Measurements from ENCODE around the gene POLD4. TPM values are rescaled to one million over a fixed set of nuclear protein-coding genes. Genes with fewer than 3 reads are reported as not detected.
A peak's percentile ranks its signal among the peaks of the same experiment; 100 is the strongest.

Gene POLD4
- total and polyA plus RNA-seq, 2 experiments from 2014 or later = 109 to 121 TPM

DNA sequence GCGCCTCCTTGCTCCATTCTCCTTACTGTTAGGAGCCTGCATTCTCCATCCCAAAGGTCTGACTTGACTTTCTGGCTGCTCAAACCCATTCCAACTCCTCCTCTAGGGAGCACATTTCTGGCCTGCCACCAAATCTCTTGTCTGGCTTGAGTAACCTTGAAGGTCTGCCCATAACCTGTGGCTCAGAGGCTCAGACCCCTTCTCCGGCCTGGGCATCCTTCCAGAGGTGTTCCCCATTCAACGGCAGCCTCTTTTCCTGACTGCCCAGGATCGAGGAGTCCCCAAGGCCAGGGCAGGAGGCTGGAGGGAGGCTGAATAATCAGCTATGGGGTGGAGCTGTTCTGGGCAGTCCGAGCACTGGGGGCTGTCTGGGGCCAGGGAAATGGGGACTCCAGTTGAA lies 40.6 kb upstream of the POLD4 start:
- peaks cover 24% of the 10 kb centered on the region for H3K79me2 ChIP-seq (ENCODE audit: insufficient read depth)
- no peaks in the 10 kb centered on the region for H4K20me1 ChIP-seq (ENCODE audit: insufficient read depth)
- no peak overlapping the region for H2AFZ ChIP-seq
- H3K27ac ChIP-seq = no peak overlapping the region
- H3K4me2 ChIP-seq (ENCODE audit: unreplicated experiment) = no peak overlapping the region
- H3K9me2 ChIP-seq (ENCODE audit: insufficient read depth) = no peaks in the 10 kb centered on the region
- H3K9ac ChIP-seq = no peak overlapping the region
- peaks cover 7% of the 10 kb centered on the region; the same call in 1 of the 2 replicates for H3K36me3 ChIP-seq (ENCODE audit: low read depth)
- H3K4me1 ChIP-seq (ENCODE audit: insufficient read depth) = peaks cover 4% of the 10 kb centered on the region; the same call in 1 of the 2 replicates
- WGBS, 2 experiments (ENCODE audit: low coverage in 1 of 2, low lambda C conversion rate in 2 of 2, missing lambda C conversion rate in 2 of 2) = 83 to 89% methylated on average over 5 of the region's 5 CpGs
- H3F3A ChIP-seq (ENCODE audit: insufficient read depth) = no peaks in the 10 kb centered on the region
- TF ChIP-seq EZH2phosphoT487 (IDR thresholded peaks at IDR 0.05; ENCODE audit: insufficient read depth, low read depth) = no peak
- TF ChIP-seq EZH2 (IDR thresholded peaks at IDR 0.05; ENCODE audit: insufficient read depth, poor library complexity, severe bottlenecking) = no peak
- no peaks in the 10 kb centered on the region for H3K9me3 ChIP-seq (ENCODE audit: low read depth)
- no peaks in the 10 kb centered on the region for H3K27me3 ChIP-seq (replicated peaks; ENCODE audit: insufficient read depth)
- in situ Hi-C loops (cut with MboI) = no loop called here
- no peak overlapping the region for H3K4me3 ChIP-seq
- no peak for DNase-seq

DNA sequence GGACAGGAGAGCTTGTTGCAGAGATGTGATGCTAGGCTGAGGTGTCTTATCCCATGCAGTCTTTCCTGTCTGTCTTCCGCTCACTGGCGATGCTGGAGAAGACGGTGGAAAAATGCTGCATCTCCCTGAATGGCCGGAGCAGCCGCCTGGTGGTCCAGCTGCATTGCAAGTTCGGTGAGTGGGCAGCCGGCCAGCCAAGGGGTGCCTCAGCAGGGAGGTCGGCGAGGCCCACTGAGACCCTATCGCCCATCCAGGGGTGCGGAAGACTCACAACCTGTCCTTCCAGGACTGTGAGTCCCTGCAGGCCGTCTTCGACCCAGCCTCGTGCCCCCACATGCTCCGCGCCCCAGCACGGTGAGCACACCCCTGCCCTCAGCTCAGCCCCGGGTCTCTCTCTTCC lies 40.1 kb upstream of the POLD4 start:
- H3K4me1 ChIP-seq (ENCODE audit: insufficient read depth) = peaks cover 4% of the 10 kb centered on the region; the same call in 1 of the 2 replicates
- DNase-seq = no peak
- H3K4me2 ChIP-seq (ENCODE audit: unreplicated experiment) = no peak overlapping the region
- TF ChIP-seq EZH2 (IDR thresholded peaks at IDR 0.05; ENCODE audit: insufficient read depth, poor library complexity, severe bottlenecking) (no peak), EZH2phosphoT487 (IDR thresholded peaks at IDR 0.05; ENCODE audit: insufficient read depth, low read depth) (no peak)
- in situ Hi-C loops (cut with MboI) = no loop called here
- no peaks in the 10 kb centered on the region for H3K9me2 ChIP-seq (ENCODE audit: insufficient read depth)
- H3K27ac ChIP-seq = no peak overlapping the region
- peaks cover 7% of the 10 kb centered on the region; the same call in 1 of the 2 replicates for H3K36me3 ChIP-seq (ENCODE audit: low read depth)
- H3K27me3 ChIP-seq (replicated peaks; ENCODE audit: insufficient read depth) = no peaks in the 10 kb centered on the region
- peaks cover 24% of the 10 kb centered on the region for H3K79me2 ChIP-seq (ENCODE audit: insufficient read depth)
- no peaks in the 10 kb centered on the region for H4K20me1 ChIP-seq (ENCODE audit: insufficient read depth)
- H3K9ac ChIP-seq = no peak overlapping the region
- no peaks in the 10 kb centered on the region for H3K9me3 ChIP-seq (ENCODE audit: low read depth)
- H3K4me3 ChIP-seq = no peak overlapping the region
- no peaks in the 10 kb centered on the region for H3F3A ChIP-seq (ENCODE audit: insufficient read depth)
- H2AFZ ChIP-seq = no peak overlapping the region
- WGBS, 2 experiments (ENCODE audit: low coverage in 1 of 2, low lambda C conversion rate in 2 of 2, missing lambda C conversion rate in 2 of 2) = 92% methylated on average over 18 of the region's 18 CpGs

DNA sequence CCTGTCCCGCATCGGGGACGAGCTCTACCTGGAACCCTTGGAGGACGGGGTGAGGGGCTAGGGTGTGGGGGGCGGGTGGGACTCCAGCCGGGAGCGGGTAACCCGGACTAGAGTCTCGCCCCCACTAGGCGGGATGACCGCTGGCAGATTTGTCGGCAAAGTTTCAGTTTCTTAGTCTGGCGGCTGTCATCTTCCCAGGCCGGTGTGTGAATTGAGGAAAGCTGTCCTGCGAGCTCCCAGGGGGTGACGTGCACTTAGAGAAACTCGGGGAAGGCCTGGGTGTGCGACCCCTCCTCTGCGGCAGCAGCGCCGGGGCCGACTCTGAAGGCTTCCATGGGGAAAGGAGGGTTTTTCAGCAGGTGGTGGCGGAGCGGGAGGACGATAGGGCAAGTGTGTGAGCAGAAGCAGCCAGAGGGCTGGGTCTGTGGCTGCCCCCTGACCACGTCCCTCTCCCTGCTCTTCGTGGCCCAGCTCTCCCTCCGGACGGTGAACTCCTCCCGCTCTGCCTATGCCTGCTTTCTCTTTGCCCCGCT lies 38.9 kb upstream of the POLD4 start:
- in situ Hi-C loops (cut with MboI) = no loop called here
- 7 to 11% methylated on average over 16 to 29 of the region's 31 CpGs for WGBS, 2 experiments (ENCODE audit: low coverage in 1 of 2, low lambda C conversion rate in 2 of 2, missing lambda C conversion rate in 2 of 2)
- Histone ChIP-seq H3K4me3 (peak overlapping the region; percentile 90), H3K27ac (no peak overlapping the region), H3K9me2 (ENCODE audit: insufficient read depth) (no peaks in the 10 kb centered on the region), H3K27me3 (replicated peaks; ENCODE audit: insufficient read depth) (no peaks in the 10 kb centered on the region), H3K79me2 (ENCODE audit: insufficient read depth) (peaks cover 24% of the 10 kb centered on the region), H4K20me1 (ENCODE audit: insufficient read depth) (no peaks in the 10 kb centered on the region), H3K9ac (peak overlapping the region; percentile 94), H3K36me3 (ENCODE audit: low read depth) (no peaks in the 10 kb centered on the region), H3K4me2 (ENCODE audit: unreplicated experiment) (peak overlapping the region; percentile 99), H3K9me3 (ENCODE audit: low read depth) (no peaks in the 10 kb centered on the region), H2AFZ (peak overlapping the region; percentile 93), H3F3A (ENCODE audit: insufficient read depth) (no peaks in the 10 kb centered on the region), H3K4me1 (ENCODE audit: insufficient read depth) (peaks cover 4% of the 10 kb centered on the region; the same call in 1 of the 2 replicates)
- DNase-seq = peak; percentile 65
- TF ChIP-seq EZH2phosphoT487 (IDR thresholded peaks at IDR 0.05; ENCODE audit: insufficient read depth, low read depth) (no peak), EZH2 (IDR thresholded peaks at IDR 0.05; ENCODE audit: insufficient read depth, poor library complexity, severe bottlenecking) (no peak)

DNA sequence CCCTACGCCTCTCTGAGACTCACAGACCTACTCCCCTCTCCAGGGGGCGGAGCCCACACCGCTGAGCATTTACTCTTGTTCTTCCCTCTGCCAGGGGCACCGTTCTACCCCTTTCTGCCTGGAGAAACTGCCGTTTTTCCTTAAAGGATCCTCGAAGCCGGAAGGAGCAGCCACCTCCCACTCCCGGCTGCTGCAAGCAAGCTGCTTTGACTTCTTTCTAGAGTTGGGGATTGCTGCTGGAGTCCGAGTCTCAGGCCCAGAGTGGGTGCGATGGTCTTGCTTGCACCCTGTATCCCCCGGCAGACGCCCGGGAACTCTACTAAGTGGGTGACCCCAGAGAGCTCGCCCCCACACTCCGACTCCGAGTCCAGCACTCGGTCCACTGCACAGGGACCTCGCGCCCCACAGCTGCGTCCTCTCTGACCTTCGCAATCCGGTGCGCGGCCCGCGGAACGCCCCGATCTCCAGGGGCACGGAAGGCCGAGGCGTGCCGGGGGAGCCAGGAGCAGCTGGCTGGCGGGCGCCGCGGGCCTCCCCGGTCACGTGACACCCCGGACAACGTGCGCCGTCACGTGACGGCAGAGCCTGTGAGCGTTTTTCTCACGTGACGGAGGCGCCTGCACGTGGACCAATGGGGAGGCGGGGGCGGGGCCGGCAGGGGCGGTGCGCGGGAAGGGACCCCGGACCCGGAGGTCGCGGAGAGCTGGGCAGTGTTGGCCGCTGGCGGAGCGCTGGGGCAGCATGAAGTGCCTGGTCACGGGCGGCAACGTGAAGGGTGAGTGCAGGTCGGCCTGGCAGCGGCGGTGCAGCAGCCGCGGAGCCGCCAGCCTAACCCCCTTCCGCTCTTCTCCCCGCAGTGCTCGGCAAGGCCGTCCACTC lies 38.2 kb upstream of the POLD4 start, which contains the start of gene RAD9A:
Gene RAD9A, plus strand, starts transcription at position 683 of the 879 bp plus-strand sequence. Its CDS starts 59 bp downstream, at position 742.
- Histone ChIP-seq H3F3A (ENCODE audit: insufficient read depth) (no peaks in the 10 kb centered on the region), H3K4me3 (peak within 1 kb of the TSS; percentile 90), H3K9me2 (ENCODE audit: insufficient read depth) (no peaks in the 10 kb centered on the region), H3K4me1 (ENCODE audit: insufficient read depth) (peaks cover 4% of the 10 kb centered on the region; the same call in 1 of the 2 replicates), H3K27ac (peak within 1 kb of the TSS; percentile 79), H3K79me2 (ENCODE audit: insufficient read depth) (peaks cover 24% of the 10 kb centered on the region), H2AFZ (peak within 1 kb of the TSS; percentile 93), H3K9ac (peak within 1 kb of the TSS; percentile 94), H3K36me3 (ENCODE audit: low read depth) (no peaks in the 10 kb centered on the region), H3K27me3 (replicated peaks; ENCODE audit: insufficient read depth) (no peaks in the 10 kb centered on the region), H3K4me2 (ENCODE audit: unreplicated experiment) (peak within 1 kb of the TSS; percentile 99), H4K20me1 (ENCODE audit: insufficient read depth) (no peaks in the 10 kb centered on the region), H3K9me3 (ENCODE audit: low read depth) (no peaks in the 10 kb centered on the region)
- WGBS, 2 experiments (ENCODE audit: low coverage in 1 of 2, low lambda C conversion rate in 2 of 2, missing lambda C conversion rate in 2 of 2) = 0 to 1% methylated on average over 67 to 75 of the region's 75 CpGs
- TF ChIP-seq EZH2 (IDR thresholded peaks at IDR 0.05; ENCODE audit: insufficient read depth, poor library complexity, severe bottlenecking) (no peak), EZH2phosphoT487 (IDR thresholded peaks at IDR 0.05; ENCODE audit: insufficient read depth, low read depth) (no peak)
- in situ Hi-C loops (cut with MboI) = no loop called here
- peak; percentile 99 for DNase-seq

Measured in GM23248 (cell line).